ENCODE data around the gene ARHGAP26.

Gene ARHGAP26

GRCh38 chr5:143236682-143237081 is 466.5 kb downstream of the ARHGAP26 start:
- TF ChIP-seq EZH2phosphoT487 (IDR thresholded peaks at IDR 0.05; ENCODE audit: borderline replicate concordance, low read length), result no peak
- no peak for TF ChIP-seq CTCF (IDR thresholded peaks at IDR 0.05; ENCODE audit: low read depth, low read length, poor library complexity, severe bottlenecking)

DNA sequence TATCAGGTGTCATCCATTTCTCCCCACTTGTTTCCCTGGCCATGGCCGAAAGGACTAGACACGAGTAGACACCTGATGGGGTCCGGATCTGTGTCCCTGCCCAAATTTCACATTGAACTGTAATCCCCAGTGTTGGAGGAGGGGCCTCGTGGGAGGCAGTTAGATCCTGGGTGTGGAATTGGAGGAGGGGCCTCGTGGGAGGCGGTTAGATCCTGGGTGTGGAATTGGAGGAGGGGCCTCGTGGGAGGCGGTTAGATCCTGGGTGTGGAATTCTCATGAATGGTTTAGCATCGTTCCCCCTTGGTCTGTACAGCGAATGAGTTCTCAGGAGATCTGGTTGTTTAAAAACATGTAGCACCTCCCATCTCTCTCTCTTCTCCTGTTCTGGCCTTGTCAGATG is 467.5 kb downstream of the ARHGAP26 start:
- H3K4me2 ChIP-seq (ENCODE audit: low read length), result no peak overlapping the region
- no peaks in the 10 kb centered on the region for H3F3A ChIP-seq (ENCODE audit: control insufficient read depth, insufficient read depth)
- no peak for TF ChIP-seq EZH2phosphoT487 (IDR thresholded peaks at IDR 0.05; ENCODE audit: borderline replicate concordance, low read length)
- no peak for TF ChIP-seq CTCF (IDR thresholded peaks at IDR 0.05; ENCODE audit: low read depth, low read length, poor library complexity, severe bottlenecking)
- no peak overlapping the region for H3K27ac ChIP-seq (ENCODE audit: low read depth, low read length)
- no peaks in the 10 kb centered on the region for H3K79me2 ChIP-seq (ENCODE audit: control insufficient read depth, low read length)
- no peak overlapping the region for H3K4me3 ChIP-seq (ENCODE audit: low read length)
- no peaks in the 10 kb centered on the region for H3K9me2 ChIP-seq (replicated peaks; ENCODE audit: control insufficient read depth, low read length)
- H3K9me3 ChIP-seq (ENCODE audit: control insufficient read depth, insufficient read depth, low read length), result no peaks in the 10 kb centered on the region
- no peaks in the 10 kb centered on the region for H3K27me3 ChIP-seq (ENCODE audit: control insufficient read depth, low read length)
- H3K4me1 ChIP-seq (ENCODE audit: control insufficient read depth, low read length), result no peaks in the 10 kb centered on the region
- H4K20me1 ChIP-seq (ENCODE audit: control insufficient read depth, insufficient read depth, low read depth, low read length), result no peaks in the 10 kb centered on the region
- H3K36me3 ChIP-seq (ENCODE audit: control insufficient read depth, low read length), result no peaks in the 10 kb centered on the region

More at GRCh38 chr5:143236682-143237081, 466.5 kb downstream of the ARHGAP26 start:
- H4K20me1 ChIP-seq (ENCODE audit: control insufficient read depth, insufficient read depth, low read depth, low read length), result no peaks in the 10 kb centered on the region
- H3K36me3 ChIP-seq (ENCODE audit: control insufficient read depth, low read length), result no peaks in the 10 kb centered on the region
- H3K27ac ChIP-seq (ENCODE audit: low read depth, low read length), result no peak overlapping the region
- H3K4me2 ChIP-seq (ENCODE audit: low read length), result no peak overlapping the region
- no peaks in the 10 kb centered on the region for H3K79me2 ChIP-seq (ENCODE audit: control insufficient read depth, low read length)
- H3K4me3 ChIP-seq (ENCODE audit: low read length), result no peak overlapping the region
- H3F3A ChIP-seq (ENCODE audit: control insufficient read depth, insufficient read depth), result no peaks in the 10 kb centered on the region
- no peaks in the 10 kb centered on the region for H3K27me3 ChIP-seq (ENCODE audit: control insufficient read depth, low read length)
- H3K9me3 ChIP-seq (ENCODE audit: control insufficient read depth, insufficient read depth, low read length), result no peaks in the 10 kb centered on the region
- peaks cover 5% of the 10 kb centered on the region for H3K4me1 ChIP-seq (ENCODE audit: control insufficient read depth, low read length)
- no peaks in the 10 kb centered on the region for H3K9me2 ChIP-seq (replicated peaks; ENCODE audit: control insufficient read depth, low read length)

GRCh38 chr5:143238620-143239019 is 468.4 kb downstream of the ARHGAP26 start:
- Histone ChIP-seq H3K4me1 (ENCODE audit: control insufficient read depth, low read length) (no peaks in the 10 kb centered on the region), H3K27ac (ENCODE audit: low read depth, low read length) (no peak overlapping the region), H3K36me3 (ENCODE audit: control insufficient read depth, low read length) (no peaks in the 10 kb centered on the region), H3K4me3 (ENCODE audit: low read length) (no peak overlapping the region), H3K9me3 (ENCODE audit: control insufficient read depth, insufficient read depth, low read length) (no peaks in the 10 kb centered on the region), H3K4me2 (ENCODE audit: low read length) (no peak overlapping the region), H4K20me1 (ENCODE audit: control insufficient read depth, insufficient read depth, low read depth, low read length) (no peaks in the 10 kb centered on the region), H3K79me2 (ENCODE audit: control insufficient read depth, low read length) (no peaks in the 10 kb centered on the region), H3K9me2 (replicated peaks; ENCODE audit: control insufficient read depth, low read length) (no peaks in the 10 kb centered on the region), H3F3A (ENCODE audit: control insufficient read depth, insufficient read depth) (no peaks in the 10 kb centered on the region), H3K27me3 (ENCODE audit: control insufficient read depth, low read length) (no peaks in the 10 kb centered on the region)
- TF ChIP-seq EZH2phosphoT487 (IDR thresholded peaks at IDR 0.05; ENCODE audit: borderline replicate concordance, low read length) (no peak), CTCF (IDR thresholded peaks at IDR 0.05; ENCODE audit: low read depth, low read length, poor library complexity, severe bottlenecking) (no peak)

Measured in DOHH2 (cell line).